HG02938 (cell line): ENCODE data around the gene CLIP2.
"Not testable (repeated sequence)": the region's sequence is repeated elsewhere in the genome, so short reads cannot be mapped to it uniquely, and the experiment has no call there.

Experiments
- ATAC-seq: cut with Tn5 transposase; IDR thresholded peaks from one replicate; pipeline ENCODE4 v1.9.1; 2021; ENCODE audit warnings: mild to moderate bottlenecking, moderate library complexity; ENCODE audit not compliant: unreplicated experiment

Gene CLIP2

DNA sequence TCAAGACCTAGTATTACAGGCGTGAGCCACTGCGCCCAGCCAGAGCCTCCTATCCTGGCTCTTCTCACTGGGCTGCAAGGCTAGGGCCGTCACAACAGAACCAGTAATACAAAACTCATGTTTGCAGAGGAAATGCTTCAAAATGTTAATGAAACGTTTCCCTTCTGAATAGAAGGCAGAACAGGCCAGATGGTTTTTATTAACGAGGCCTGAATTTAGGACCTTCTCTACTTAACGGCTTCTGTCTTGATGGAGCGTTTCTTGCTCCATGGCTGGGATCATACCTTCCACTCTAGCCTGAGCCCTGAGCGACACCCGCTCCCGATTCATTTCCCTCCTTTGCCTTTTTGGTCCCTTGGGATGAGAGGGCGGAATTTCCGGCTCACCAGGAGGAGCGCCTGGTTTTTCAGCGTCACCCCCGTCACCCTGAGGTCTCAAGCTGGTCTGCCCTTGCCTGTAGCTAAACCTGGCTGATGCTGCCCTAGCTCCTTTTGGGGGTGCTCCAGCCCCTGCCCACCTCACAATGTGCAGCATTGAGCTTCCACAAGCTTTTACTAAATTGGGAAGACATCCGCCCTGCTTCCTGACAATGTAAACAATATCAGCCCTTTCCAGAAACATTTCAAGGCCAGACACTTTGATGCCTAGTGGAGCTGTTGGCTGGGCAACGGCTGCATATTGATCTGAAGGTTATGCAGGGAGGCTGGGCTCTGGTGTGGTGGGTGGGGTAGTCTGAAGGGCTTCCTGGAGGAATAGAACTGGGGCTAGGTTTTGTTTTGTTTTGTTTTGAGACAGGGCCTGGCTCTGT is 5.2 kb downstream of the CLIP2 start:
- no peak for ATAC-seq

DNA sequence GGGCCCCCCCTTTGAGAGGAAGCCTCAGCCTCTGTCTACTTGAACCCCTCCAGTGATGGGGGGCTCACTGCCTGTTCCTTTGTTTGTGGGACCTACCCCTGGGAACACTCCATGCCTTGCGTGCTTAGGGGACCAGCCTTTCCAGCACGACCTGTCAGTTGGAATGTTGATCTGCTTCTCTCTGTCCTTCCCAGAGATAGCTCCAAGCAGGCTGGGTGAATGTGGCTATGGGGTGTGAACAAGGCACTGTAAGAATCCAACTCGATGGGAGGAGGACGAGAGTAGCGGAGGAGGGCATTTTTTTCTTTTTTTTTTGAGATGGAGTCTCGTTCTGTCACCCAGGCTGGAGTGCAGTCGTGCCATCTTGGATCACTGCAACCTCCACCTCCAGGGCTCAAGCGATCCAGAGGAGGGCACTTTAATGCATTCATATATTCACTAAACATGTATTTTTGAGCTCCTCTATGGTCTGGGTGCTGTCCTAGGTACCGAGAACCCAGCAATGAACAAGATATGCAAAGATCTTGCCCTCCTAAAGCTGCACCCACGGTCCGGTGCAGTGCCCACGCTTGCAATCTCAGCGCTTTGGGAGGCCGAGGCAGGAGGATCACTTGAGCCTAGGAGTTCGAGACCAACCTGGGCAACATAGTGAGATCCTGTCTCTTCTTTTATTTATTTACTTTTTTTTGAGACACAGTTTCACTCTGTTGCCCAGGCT is 8.5 kb downstream of the CLIP2 start:
- no peak for ATAC-seq

DNA sequence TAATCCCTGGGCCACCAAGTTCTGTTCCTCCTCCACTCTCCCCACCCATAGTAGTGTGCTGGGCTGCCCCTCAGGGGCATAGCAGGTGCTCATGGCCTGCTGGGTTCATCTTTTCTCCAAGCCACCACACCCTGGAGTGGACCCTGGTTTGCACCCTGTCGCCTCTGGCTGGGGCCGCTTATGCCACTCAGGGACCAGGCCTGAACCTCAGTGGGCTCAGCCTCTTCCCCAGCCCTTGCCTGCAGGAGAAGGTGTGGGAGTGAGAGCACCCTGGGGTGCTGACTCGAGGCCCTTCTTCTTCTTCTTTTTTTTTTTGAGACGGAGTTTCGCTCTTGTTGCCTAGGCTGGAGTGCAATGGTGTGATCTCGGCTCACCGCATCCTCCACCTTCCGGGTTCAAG is 10.2 kb downstream of the CLIP2 start:
- no peak for ATAC-seq

DNA sequence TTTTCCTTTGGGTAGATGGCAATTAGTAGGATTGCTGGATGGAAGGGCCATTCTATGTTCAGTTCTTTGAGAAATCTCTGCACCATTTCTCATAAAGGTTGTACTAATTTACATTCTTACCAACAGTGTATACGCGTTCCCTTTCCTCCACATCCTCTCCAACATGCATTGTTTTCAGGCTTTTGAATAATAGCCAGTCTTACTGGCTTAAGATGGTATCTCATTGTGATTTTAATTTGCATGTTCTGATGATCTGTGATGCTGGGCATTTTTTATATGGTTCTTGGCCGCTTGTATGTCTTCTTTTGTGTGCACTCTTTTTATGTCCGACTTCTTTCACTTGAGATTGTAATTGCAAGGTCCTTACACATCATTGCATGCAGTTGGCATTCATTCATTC is 11.7 kb downstream of the CLIP2 start:
- ATAC-seq: no peak

DNA sequence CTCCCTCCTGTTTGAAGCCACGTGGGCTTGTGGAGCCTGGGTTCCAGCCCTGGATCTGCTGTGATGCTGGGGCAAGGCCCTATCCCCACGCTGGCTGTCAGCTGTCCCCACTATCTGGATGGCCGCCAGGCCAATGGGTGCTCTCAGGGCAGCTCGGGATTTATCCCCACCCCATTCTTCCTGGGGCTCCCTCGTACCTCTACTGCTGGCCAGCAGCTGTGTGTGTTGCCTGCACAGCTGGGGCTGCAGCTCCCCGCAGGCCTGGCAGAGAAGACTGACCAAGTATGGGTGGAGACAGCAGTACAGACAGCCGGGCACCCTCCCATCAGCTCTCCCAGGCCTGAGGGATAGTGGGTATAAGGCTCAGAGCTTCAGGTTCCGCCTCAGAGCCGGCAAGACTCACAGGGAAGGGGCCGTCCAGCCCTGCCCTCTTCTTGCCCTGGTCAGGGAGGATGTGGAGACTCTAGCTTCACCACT is 13.6 kb downstream of the CLIP2 start:
- ATAC-seq: no peak

DNA sequence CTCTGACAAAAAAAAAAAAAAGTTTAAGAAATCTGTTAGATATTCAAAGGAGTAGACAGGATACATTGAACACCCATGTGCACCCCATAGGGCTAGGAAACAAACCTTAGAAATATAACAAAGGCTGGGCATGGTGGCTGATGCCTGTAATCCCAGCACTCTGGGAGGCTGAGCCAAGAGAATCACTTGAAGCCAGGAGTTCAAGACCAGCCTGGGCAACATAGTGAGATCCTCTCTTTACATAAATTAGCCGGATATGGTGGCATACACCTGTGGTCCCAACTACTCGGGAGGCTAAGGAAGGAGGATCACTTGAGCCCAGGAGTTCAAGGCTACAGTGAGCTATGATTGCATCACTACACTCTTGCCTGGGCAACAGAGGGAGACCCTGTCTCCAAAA is 15.3 kb downstream of the CLIP2 start:
- no peak for ATAC-seq

DNA sequence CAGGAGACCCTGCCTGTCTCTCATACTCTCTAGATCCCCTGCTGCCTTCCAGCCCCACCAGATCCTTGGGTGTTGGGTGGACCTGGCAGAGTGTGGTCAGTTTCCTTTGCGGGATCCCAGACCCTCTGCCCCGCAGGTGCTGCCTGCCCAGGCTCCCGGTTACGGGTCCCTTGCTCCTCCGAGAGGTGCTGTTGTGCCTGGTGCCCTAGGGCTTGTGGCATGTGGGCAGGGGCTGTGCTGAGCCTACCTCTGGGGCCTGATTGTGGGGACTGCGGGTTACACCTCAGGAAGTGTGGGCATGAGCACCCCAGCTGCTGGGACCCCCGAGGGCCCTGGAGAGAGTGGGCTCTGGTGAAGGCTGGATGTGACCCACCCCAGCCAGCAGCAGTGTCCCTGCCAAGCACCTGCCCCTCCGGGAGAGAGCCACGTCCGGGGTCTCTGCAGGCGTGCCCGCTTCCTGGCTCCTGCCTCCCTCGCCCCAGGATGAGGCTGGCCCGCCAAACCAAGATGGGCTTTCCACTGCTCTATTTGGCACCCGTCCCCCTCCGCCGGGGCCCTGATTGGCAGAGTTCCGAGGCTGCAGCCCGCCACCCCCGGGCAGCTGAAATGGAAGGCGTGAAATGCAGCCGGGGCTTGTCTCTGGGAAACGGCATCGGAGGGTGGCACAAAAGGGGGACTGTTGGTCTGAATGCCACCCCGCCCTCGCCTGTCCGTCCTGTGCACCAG is 17.0 kb downstream of the CLIP2 start:
- ATAC-seq: no peak

DNA sequence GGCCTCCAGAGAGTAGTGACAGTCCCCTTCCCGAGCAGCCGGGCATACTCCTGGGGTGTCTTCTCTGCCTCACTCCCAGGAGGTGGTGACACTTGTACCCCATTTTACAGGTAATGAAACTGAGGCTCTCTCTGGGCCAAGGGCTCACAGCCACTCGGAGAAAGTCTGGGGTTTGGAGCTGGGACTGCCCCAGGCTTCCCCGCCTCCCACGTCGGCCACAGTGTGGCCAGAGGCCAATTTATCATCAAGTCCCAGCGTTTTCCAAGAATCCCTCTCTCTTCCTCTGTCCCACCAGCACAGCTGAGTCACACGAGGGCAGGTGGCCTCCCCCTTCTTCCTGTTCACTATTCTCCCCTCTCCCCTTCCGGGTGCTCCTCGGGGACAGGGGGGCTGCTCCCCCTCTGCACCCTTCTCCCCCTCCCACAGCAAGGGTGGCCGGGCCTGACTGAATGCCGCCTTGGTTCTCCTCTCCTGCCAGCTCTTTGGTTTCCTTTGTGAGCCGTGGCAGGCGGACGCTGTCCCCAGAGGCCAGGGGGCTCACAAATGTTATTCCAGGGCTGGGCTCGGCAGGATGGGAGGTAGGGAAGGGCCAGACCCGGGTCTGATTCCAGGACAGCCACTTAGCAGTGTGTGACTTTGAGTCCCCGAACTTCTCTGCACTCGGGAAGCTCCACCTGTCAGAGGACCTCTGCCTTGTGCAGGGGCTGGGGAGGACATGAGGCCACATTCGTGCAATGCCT is 17.7 kb downstream of the CLIP2 start:
- no peak for ATAC-seq

DNA sequence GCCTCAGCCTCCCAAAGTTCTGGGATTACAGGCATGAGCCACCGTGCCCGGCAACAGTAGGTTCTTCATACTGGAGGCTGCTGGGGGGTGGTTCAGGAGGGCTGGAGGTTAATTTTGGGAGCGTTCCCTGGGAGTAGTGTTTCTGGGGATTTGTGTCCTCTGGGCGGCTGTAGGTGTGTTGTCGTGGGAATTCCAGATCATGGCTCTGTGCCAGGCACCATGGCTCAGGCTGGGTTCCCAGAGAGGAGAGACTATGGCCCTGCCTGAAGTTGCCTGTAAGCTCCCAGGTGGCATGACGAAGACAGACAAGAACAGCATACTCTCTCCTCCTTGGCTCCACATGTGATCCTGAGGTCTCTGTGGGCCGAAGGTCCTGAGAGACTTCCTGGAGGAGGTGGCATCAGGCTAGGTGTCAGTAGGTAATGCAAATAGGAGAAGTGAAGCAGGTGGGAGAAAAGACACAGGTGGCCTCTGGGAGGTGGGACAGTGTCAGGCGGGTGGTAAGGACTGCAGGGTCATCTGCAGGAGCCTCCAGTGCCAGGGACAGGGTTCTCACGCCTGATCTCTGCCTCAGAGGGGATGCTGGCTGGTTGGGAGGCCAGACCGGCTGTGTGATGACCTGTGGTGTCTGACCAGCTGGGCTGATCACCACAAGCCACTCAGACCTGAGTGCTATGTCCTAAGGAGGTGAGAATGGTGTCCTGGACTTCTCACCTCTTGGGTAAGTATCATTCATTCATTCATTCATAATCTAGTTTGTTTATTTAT is 18.7 kb downstream of the CLIP2 start:
- no peak for ATAC-seq

DNA sequence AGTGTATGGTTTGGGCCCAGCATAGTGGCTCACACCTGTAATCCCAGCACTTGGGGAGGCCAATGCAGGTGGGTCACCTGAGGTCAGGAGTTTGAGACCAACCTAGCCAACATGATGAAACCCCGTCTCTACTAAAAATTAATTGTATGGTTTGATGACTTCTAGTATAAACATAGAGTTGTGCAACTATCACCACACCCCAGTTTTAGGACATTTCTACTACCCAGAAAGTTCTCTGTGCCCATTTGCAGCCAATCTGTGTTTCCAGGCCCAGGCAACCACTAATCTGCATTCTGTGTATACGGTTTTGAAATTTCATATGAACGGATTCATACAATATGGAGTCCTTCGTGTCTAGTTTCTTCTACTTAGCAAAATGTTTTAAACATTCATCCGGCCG is 20.0 kb downstream of the CLIP2 start:
- no peak for ATAC-seq

DNA sequence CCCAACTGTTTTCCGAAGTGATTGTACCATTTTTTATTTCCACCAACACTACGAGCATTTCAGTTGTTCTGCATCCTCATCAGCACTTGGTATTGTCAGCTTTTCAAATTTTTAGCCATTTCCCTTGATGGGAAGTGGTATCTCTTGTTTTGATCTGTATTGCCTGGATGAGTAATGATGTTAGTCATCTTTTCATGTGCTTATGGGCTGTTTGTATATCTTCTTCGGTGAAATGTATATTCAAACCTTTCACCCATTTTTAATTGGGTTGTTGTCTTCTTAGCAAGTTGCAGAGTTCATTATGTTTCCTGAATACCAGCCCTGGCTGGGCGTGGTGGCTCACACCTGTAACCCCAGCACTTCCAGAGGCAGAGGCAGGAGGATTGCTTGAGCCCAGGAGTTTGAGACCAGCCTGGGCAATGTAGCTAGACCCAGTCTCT is 22.1 kb downstream of the CLIP2 start:
- ATAC-seq: no peak

DNA sequence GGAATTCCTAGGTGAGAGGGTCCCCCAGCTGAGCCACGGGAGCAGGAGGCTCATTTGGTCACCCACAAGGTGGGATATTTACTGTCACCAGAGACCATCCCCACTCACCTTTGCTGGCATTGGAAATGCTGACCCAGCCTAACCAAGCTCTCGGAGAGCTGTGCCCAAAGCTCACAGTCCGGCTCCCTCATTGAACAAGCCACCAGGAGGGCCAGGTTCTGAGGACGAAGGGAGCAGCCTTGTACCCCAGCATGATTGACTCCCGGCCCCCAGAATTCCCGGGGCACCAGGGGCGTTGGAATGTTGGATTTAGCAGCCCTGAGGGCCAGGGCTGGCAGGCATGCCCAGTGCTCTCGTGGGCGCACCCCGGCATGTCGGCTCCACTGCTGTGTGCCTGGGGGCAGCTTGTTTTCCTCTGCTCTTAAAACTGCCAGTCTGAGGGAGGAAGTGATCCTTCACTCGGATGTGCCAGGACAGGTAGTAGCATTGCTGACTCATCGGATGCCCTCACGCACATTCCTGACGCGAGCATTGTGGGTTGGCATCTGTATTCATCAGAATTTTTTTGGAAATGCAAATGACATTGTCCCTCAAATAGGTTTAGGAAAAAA is 23.3 kb downstream of the CLIP2 start:
- ATAC-seq: no peak

DNA sequence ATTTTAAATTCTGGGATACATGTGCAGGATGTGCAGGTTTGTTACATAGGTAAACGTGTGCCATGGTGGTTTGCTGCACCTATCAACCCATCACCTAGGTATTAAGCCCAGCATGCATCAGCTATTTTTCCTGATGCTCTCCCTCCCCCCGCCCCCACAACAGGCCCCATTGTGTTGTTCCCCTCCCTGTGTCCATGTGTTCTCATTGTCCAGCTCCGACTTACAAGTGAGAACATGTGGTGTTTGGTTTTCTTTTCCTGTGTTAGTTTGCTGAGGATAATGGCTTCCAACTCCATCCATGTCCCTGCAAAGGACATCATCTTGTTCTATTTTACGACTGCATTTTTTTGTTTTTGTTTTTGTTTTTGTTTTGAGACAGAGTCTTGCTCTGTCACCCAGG is 26.7 kb downstream of the CLIP2 start:
- not testable (repeated sequence) for ATAC-seq

DNA sequence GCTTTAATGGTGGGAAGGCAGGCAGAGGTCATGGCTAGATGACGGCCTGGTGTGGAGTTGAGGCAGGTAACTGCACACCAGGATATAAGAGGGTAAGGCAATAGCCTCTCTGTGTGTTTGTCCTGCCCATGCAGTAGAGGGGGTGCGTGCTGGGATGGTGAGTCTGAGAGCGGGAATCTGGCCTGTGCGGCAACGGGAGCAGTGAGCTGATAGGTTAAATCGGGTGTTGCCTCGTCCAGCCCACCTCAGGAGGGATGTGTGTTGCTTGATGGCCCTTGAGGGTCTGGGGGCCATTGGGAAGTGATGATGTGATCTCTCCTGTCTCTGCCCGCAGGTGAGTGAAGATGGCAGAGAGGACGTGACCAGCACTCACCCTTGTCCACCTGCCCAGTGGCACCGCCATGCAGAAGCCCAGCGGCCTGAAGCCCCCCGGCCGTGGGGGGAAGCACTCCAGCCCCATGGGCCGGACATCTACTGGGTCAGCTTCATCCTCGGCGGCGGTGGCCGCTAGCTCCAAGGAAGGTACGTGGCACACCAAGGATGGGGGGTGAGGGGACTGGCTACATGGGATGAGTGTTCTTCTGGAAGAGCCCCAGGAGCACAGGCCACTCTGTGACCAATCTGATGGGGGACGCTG is 28.1 kb downstream of the CLIP2 start:
- no peak for ATAC-seq

DNA sequence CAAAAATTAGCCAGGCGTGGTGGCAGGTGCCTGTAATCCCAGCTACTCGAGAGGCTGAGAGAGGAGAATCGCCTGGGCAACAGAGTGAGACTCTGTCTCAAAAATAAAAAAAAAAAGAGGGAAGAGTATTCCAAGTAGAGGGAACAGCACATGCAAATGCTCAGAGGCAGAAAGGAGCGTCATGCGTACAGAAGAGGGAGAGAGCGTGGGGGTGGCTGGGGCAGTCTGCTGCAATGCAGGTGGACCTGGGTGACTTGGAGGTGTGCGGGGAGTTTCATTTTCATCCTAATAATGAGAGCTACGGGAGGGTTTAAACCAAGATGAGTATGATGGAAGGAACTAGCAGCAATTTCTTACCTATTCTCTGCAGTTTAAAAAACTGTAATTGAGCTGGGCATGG is 28.8 kb downstream of the CLIP2 start:
- no peak for ATAC-seq

DNA sequence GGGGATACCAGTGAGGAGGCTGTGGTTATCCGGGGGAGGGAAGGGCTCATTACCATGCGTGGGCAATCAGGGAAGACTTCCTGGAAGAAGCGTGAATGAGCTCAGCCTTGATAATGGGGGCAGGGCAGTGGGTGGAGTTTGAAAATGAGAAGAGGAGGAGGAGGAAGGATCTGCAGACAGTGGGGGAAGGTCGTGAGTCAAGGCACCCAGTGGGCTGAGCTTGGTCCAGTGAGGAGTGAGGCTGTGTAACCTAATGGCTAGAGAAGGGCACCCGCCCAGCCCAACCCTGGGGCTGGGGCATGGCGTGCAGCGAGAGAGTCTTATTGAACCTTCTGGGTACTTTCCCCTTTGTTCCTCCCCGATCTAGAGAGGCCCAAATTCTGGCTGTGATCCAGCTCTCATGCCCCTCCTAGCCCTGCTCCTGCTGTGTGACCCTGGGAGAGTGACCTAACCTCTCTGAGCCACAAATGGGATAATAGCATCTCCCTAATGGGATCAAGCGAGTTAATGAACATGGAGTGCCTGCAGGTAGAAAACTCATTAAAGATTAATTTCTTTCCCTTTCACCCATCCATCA is 31.5 kb downstream of the CLIP2 start:
- no peak for ATAC-seq

DNA sequence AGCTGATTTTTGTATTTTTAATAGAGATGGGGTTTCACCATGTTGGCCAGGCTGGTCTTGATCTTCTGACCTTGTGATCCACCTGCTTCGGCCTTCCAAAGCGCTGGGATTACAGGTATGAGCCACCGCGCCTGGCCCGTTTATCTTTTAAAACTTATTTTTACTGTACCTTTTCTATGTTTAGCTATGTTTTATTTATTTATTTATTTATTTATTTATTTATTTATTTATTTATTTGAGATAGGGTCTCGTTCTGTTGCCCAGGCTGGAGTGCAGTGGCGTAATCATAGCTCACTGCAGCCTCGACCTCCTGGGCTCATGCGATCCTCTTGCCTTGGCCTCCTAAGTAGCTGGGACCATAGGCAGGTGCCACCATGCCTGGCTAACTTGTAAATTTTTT is 33.7 kb downstream of the CLIP2 start:
- ATAC-seq: not testable (repeated sequence)

DNA sequence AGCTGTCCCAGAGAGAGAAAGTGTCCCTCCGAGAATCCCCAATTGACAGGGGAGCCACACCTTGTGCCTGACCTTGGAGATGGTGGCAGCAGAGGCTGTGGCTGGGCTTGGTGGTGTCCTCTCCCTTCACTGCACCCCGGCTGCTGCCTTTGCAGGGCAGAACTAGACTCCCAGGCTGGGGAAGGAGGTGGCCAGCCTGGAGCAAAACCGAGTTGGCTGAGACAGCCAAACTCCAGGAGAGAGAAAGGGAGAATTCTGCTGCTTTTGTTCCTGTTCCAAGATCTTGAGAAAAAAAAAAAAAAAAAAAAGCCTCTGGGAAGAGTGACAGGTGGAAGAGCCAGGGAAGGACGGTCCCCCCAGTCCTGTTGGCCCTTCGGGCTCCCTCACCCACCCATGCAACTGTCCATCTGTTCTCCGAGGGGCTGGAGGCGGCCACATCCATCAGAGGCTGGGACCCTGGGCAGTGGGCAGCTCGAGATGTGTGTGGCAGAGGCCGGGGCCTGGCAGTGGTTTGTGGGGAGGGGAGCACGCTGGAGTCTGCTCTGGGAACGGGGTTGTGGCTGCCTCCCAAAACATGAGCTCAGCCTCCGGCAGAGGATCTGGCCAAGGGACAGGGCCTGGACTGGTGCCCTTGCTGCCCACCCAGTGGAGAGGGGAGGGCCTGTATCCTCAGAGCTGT is 35.5 kb downstream of the CLIP2 start:
- ATAC-seq: no peak
